GM23338 (cell line): Measurements from ENCODE around the gene CASS4. TPM values are rescaled to one million over a fixed set of nuclear protein-coding genes. Genes with fewer than 3 reads are reported as not detected.

ENCODE experiments used
- ATAC-seq: fragments of 200-7000 bp; cut with Tn5 transposase; 3 replicates; pipeline ENCODE4 v1.9.1; 2020
- DNase-seq: peaks from one replicate; pipeline ENCODE4 v3.0.0-alpha.2; 2015; ENCODE audit warnings: low spot score
- H2AFZ ChIP-seq: fragments of 200-600 bp; sonication (generic); 2 replicates; pipeline ENCODE4 v1.8.0; 2016; ENCODE audit warnings: antibody characterized with exemption, mild to moderate bottlenecking, moderate library complexity
- H3F3A ChIP-seq: fragments of 200-600 bp; sonication (generic); replicated peaks from 2 replicates; pipeline ENCODE4 v1.8.0; 2017; ENCODE audit warnings: antibody characterized with exemption, mixed run types, low read depth
- H3K27ac ChIP-seq: fragments of 200-600 bp; sonication (generic); 2 replicates; pipeline ENCODE4 v1.6.1; 2016; ENCODE audit warnings: low read depth
- H3K27me3 ChIP-seq: fragments of 200-600 bp; sonication (generic); 2 replicates; pipeline ENCODE4 v1.8.0; 2016; ENCODE audit warnings: mild to moderate bottlenecking, mixed run types, moderate library complexity; ENCODE audit not compliant: insufficient read depth
- H3K36me3 ChIP-seq: fragments of 200-600 bp; sonication (generic); 2 replicates; pipeline ENCODE4 v1.8.0; 2016; ENCODE audit warnings: mild to moderate bottlenecking; ENCODE audit not compliant: insufficient read depth
- H3K4me1 ChIP-seq: fragments of 200-600 bp; sonication (generic); 2 replicates; pipeline ENCODE4 v1.8.0; 2016; ENCODE audit warnings: mild to moderate bottlenecking, moderate library complexity; ENCODE audit not compliant: insufficient read depth
- H3K4me2 ChIP-seq: fragments of 200-600 bp; sonication (generic); 2 replicates; pipeline ENCODE4 v1.7.1; 2017; ENCODE audit warnings: mixed run types
- H3K4me3 ChIP-seq: fragments of 200-600 bp; sonication (generic); 2 replicates; pipeline ENCODE4 v1.6.1; 2016; ENCODE audit warnings: mixed run types
- H3K79me2 ChIP-seq: fragments of 200-600 bp; sonication (generic); replicated peaks from 2 replicates; pipeline ENCODE4 v1.8.0; 2017; ENCODE audit warnings: mild to moderate bottlenecking; ENCODE audit not compliant: insufficient read depth
- H3K9me2 ChIP-seq: fragments of 200-600 bp; sonication (generic); 2 replicates; pipeline ENCODE4 v1.8.0; 2017; ENCODE audit not compliant: insufficient read depth
- H4K20me1 ChIP-seq: fragments of 200-600 bp; sonication (generic); replicated peaks from 2 replicates; pipeline ENCODE4 v1.8.0; 2017; ENCODE audit warnings: mild to moderate bottlenecking; ENCODE audit not compliant: insufficient read depth
- H3K27ac Mint-ChIP-seq: 2 replicates; pipeline ENCODE4 v1.8.0; 2020; ENCODE audit warnings: inconsistent platforms, mild to moderate bottlenecking, moderate library complexity, mixed read lengths
- H3K27me3 Mint-ChIP-seq: 3 replicates; pipeline ENCODE4 v1.8.0; 2022; ENCODE audit warnings: low read depth, mild to moderate bottlenecking, moderate library complexity, mixed read lengths, inconsistent platforms; ENCODE audit not compliant: insufficient read depth, poor library complexity
- H3K36me3 Mint-ChIP-seq: 3 replicates; pipeline ENCODE4 v1.8.0; 2021; ENCODE audit warnings: low read depth, mild to moderate bottlenecking, inconsistent platforms, moderate library complexity, mixed read lengths
- H3K4me1 Mint-ChIP-seq: 3 replicates; pipeline ENCODE4 v1.8.0; 2020; ENCODE audit warnings: mild to moderate bottlenecking, inconsistent platforms, mixed read lengths
- H3K4me3 Mint-ChIP-seq: 3 replicates; pipeline ENCODE4 v1.8.0; 2021; ENCODE audit warnings: moderate library complexity, mild to moderate bottlenecking, inconsistent platforms, mixed read lengths
- H3K9me3 Mint-ChIP-seq: 3 replicates; pipeline ENCODE4 v1.8.0; 2020; ENCODE audit warnings: moderate library complexity, mild to moderate bottlenecking, inconsistent platforms, mixed read lengths
- ETS1 ChIP-seq: IDR thresholded peaks from 2 replicates; pipeline ENCODE4 v1.6.1; 2016; ENCODE audit warnings: antibody characterized with exemption
- EZH2 ChIP-seq: fragments of 200-600 bp; sonication (generic); IDR thresholded peaks from one replicate; pipeline ENCODE4 v1.8.0; 2017; ENCODE audit warnings: antibody characterized with exemption, mild to moderate bottlenecking, low read depth; ENCODE audit not compliant: unreplicated experiment
- JUNB ChIP-seq: IDR thresholded peaks from one replicate; pipeline ENCODE4 v1.6.1; 2016; ENCODE audit warnings: antibody characterized with exemption; ENCODE audit not compliant: unreplicated experiment
- NANOG ChIP-seq: IDR thresholded peaks from 2 replicates; pipeline ENCODE4 v1.6.1; 2016; ENCODE audit warnings: antibody characterized with exemption, borderline replicate concordance
- ZNF114 ChIP-seq: fragments of 250-450 bp; sonication (Bioruptor Pico); IDR thresholded peaks from 2 replicates; pipeline ENCODE4 v1.5.0; 2020; ENCODE audit warnings: mild to moderate bottlenecking, moderate library complexity
- ZNF462 ChIP-seq: fragments of 250-450 bp; sonication (Bioruptor Pico); IDR thresholded peaks from 2 replicates; pipeline ENCODE4 v1.5.0; 2020; ENCODE audit warnings: mild to moderate bottlenecking, moderate library complexity
- polyA plus RNA-seq: library from polyadenylated mRNA; unstranded; fragments of >200 nt; fragmentation: Nextera tagmentation; extraction: Ambion mirVana; gene quantifications from 2 replicates; pipeline ENCODE4 v1.2.1, GENCODE V29; 2016
- total RNA-seq: library from RNA; depleted of rRNA; stranded (reverse); fragments of >200 nt; shearing (Covaris generic); gene quantifications from 2 replicates; pipeline ENCODE4 v1.2.3, GENCODE V29; 2014

CASS4 gene
- total and polyA plus RNA-seq, 2 experiments from 2014 or later: not detected

GRCh38 chr20:56395166-56395565 lies 16.9 kb upstream of the CASS4 start:
- H3K4me3 Mint-ChIP-seq: no peak overlapping the region
- no peak for DNase-seq
- no peak for ATAC-seq
- peaks cover 6% of the 10 kb centered on the region for H3K4me1 Mint-ChIP-seq
- no peaks in the 10 kb centered on the region for H3K9me2 ChIP-seq
- H3F3A ChIP-seq: peaks cover 3% of the 10 kb centered on the region; the same call in 1 of the 2 replicates
- H3K27ac Mint-ChIP-seq: no peak overlapping the region
- no peak overlapping the region for H2AFZ ChIP-seq
- H3K4me1 ChIP-seq: peaks cover 15% of the 10 kb centered on the region
- peaks cover 60% of the 10 kb centered on the region for H3K36me3 Mint-ChIP-seq
- TF ChIP-seq EZH2 (no peak), ZNF114 (CRISPR knock-in tag) (no peak), NANOG (no peak), ETS1 (no peak), JUNB (no peak), ZNF462 (CRISPR knock-in tag) (no peak)
- H3K4me3 ChIP-seq: no peak overlapping the region
- H4K20me1 ChIP-seq: peaks cover 22% of the 10 kb centered on the region
- H3K9me3 Mint-ChIP-seq: no peaks in the 10 kb centered on the region; the same call in 2 of the 3 replicates
- peaks cover 48% of the 10 kb centered on the region for H3K36me3 ChIP-seq
- H3K27me3 Mint-ChIP-seq: no peaks in the 10 kb centered on the region
- no peak overlapping the region for H3K4me2 ChIP-seq
- no peaks in the 10 kb centered on the region for H3K27me3 ChIP-seq
- peaks cover 47% of the 10 kb centered on the region for H3K79me2 ChIP-seq
- no peak overlapping the region for H3K27ac ChIP-seq
